Melanocyte of skin (primary cell): ENCODE data around the gene SFRP4. TPM values are rescaled to one million over a fixed set of nuclear protein-coding genes. Genes with fewer than 3 reads are reported as not detected.

ENCODE experiments used
- total RNA-seq, 2 donors: library from RNA; depleted of rRNA; stranded (reverse); fragments of >200 nt; gene quantifications; 2 replicates each; pipeline ENCODE4 v1.2.3, GENCODE V29; 2012

SFRP4 gene
- 1 to 10 TPM in 1 of 2 donors, not detected in 1; 1.4 TPM for total RNA-seq

DNA sequence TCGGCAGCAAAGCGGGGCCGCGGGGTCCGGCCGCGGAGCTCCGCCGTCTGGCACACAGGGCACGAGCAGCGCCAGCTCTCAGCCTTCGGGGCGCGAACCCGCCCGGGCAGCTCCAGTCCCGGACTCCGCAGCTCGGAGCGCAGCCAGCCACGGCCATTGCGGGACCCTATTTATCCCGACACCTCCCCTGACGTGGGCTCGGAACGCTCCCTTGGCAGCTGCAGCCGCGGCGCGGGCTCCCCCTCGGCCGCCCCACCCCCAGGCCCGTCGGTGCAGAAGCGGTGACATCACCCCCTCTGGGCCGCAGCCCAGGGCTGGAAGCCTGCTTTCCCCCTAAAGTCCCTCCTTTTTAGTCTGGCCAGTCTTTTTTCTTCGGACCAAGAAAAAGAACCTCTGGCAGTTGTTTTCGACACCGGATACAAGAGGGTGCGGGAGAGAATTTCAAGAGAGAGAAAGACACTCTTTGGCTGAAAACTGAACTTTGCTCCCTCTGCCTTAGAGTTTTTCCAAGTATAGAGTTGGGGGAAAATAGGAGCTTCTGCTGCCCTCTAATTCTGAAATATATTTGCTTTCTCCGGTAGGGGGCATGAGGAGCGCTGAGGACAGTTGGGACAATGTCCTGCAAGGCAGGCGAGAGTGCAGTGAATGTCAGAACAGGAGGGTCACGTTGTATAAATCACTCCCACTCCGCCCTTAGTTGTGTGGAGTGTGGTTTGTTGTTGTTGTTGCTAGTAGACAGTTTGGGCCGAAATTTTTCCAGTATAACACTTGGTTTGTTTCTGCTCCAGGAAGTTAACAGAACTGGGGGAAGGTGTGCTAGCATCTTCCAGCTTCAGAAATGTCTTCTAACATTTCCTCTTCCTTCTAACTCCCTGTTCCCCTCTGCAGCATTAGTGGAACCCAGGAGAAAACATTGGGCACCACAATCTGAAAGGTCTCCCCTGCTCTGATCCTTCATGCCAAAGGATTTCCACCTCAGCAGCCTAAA lies at the start of gene SFRP4:
Gene SFRP4 (minus strand): TSS at position 145 of the 988 bp plus-strand sequence. CDS start 280 bp downstream, outside the sequence.

DNA sequence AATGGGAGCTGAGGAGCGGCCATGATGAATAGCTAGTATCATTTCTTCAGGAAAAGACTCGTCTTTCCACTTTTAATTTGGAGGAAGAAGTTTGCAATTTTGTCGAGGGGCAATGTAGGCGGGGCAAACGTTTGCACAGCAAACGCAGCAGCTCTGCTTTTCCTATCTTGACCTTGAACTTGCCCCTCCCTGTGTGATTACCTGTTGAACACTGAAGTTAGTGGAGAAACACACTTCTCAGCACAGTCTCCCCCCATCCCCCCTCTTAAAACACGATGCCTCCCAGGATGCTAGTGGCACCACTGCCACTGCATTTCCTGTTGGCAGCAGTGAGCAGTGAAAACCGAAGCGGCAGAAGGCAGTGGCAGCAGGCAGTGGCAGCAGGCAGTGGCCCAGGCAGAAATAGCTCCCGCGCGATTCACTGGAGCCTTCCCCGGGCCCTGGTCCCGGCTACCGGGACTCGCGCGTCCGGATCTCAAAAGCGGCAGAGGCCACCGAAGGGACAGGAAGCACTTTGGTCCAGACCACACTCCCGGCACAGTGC lies 3.8 kb upstream of the SFRP4 start, which contains the start of gene EPDR1:
Gene EPDR1 (plus strand): TSS at position 336 of the 544 bp plus-strand sequence. CDS start 300 bp downstream, outside the sequence.

Other genes with a start within 250 kb of the SFRP4 start
- gene GPR141, start 233.1 kb downstream of the SFRP4 start, total RNA-seq = not detected
- gene NME8, start 68.2 kb downstream of the SFRP4 start, total RNA-seq = not detected
- 100 to 1,000 TPM in 1 of 2 donors, 10 to 100 TPM in 1; 47.3 to 105 TPM for gene EPDR1, start 3.8 kb upstream of the SFRP4 start, total RNA-seq